Bronchial epithelial cell (primary cell): Measurements from ENCODE around the gene SYNPO. TPM values are rescaled to one million over a fixed set of nuclear protein-coding genes. Genes with fewer than 3 reads are reported as not detected.

Source experiments
- DNase-seq: peaks from one replicate; pipeline ENCODE4 v3.0.0-alpha.2; 2010; ENCODE audit warnings: low read depth
- FAIRE-seq: peaks from 2 replicates; lab custom pipeline; 2011; peaks lifted over from hg19 to GRCh38; lab: Jason Lieb, UNC
- H3K27me3 ChIP-seq: 2 replicates; pipeline ENCODE4 v1.5.1; 2011; ENCODE audit warnings: low read length; ENCODE audit not compliant: control insufficient read depth, insufficient read depth
- H3K36me3 ChIP-seq: 2 replicates; pipeline ENCODE4 v1.5.1; 2011; ENCODE audit warnings: low read length; ENCODE audit not compliant: control insufficient read depth, insufficient read depth
- H3K4me3 ChIP-seq: 2 replicates; pipeline ENCODE4 v1.5.1; 2011; ENCODE audit warnings: mild to moderate bottlenecking, low read depth, low read length, control low read depth
- total RNA-seq: library from RNA; depleted of rRNA; stranded (reverse); fragments of >200 nt; gene quantifications from 2 replicates; pipeline ENCODE4 v1.2.1, GENCODE V29; 2014
- TF ChIP-seq, protein P1 (sequence below): IDR thresholded peaks from 2 replicates; pipeline ENCODE4 v1.5.1; 2011; ENCODE audit warnings: mild to moderate bottlenecking, moderate library complexity, low read length, control low read depth, inconsistent platforms; ENCODE audit not compliant: insufficient read depth, severe bottlenecking

The SYNPO gene
- total RNA-seq, 1 donor from 2014 or later, result 1.3 TPM

DNA sequence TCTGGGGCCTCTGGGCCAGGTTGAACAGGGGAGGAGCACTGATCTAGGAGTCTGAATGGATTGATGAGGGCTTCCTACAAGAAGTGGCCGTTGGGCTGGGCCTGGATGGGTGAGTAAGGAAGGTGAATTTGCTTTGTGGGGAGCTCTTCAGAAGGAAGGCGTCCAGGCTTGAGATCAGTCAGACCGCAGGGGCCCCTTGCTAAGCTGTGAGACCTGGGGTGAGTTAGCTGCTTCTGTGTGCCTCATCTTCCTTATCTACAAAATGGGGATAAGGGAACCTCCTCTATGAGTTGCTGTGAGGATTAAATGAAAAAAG, 1.1 kb upstream of the SYNPO start:
- no peak overlapping the region for H3K4me3 ChIP-seq
- no peaks in the 10 kb centered on the region for H3K27me3 ChIP-seq
- TF ChIP-seq, protein P1, sequence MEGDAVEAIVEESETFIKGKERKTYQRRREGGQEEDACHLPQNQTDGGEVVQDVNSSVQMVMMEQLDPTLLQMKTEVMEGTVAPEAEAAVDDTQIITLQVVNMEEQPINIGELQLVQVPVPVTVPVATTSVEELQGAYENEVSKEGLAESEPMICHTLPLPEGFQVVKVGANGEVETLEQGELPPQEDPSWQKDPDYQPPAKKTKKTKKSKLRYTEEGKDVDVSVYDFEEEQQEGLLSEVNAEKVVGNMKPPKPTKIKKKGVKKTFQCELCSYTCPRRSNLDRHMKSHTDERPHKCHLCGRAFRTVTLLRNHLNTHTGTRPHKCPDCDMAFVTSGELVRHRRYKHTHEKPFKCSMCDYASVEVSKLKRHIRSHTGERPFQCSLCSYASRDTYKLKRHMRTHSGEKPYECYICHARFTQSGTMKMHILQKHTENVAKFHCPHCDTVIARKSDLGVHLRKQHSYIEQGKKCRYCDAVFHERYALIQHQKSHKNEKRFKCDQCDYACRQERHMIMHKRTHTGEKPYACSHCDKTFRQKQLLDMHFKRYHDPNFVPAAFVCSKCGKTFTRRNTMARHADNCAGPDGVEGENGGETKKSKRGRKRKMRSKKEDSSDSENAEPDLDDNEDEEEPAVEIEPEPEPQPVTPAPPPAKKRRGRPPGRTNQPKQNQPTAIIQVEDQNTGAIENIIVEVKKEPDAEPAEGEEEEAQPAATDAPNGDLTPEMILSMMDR, result no peak
- DNase-seq (no peak), FAIRE-seq (no peak)
- H3K36me3 ChIP-seq, result no peaks in the 10 kb centered on the region

GRCh38 chr5:150639751-150640150, 709 bp upstream of the SYNPO start:
- FAIRE-seq, result no peak
- Histone ChIP-seq H3K27me3 (no peaks in the 10 kb centered on the region), H3K36me3 (no peaks in the 10 kb centered on the region), H3K4me3 (no peak overlapping the region)
- TF ChIP-seq, protein P1, result no peak
- no peak for DNase-seq

GRCh38 chr5:150641006-150641570, 628 bp downstream of the SYNPO start:
- no peak for FAIRE-seq
- Histone ChIP-seq H3K4me3 (peak overlapping the region; percentile 33), H3K27me3 (no peaks in the 10 kb centered on the region), H3K36me3 (no peaks in the 10 kb centered on the region)
- TF ChIP-seq, protein P1, result no peak
- peak; percentile 59 for DNase-seq

DNA sequence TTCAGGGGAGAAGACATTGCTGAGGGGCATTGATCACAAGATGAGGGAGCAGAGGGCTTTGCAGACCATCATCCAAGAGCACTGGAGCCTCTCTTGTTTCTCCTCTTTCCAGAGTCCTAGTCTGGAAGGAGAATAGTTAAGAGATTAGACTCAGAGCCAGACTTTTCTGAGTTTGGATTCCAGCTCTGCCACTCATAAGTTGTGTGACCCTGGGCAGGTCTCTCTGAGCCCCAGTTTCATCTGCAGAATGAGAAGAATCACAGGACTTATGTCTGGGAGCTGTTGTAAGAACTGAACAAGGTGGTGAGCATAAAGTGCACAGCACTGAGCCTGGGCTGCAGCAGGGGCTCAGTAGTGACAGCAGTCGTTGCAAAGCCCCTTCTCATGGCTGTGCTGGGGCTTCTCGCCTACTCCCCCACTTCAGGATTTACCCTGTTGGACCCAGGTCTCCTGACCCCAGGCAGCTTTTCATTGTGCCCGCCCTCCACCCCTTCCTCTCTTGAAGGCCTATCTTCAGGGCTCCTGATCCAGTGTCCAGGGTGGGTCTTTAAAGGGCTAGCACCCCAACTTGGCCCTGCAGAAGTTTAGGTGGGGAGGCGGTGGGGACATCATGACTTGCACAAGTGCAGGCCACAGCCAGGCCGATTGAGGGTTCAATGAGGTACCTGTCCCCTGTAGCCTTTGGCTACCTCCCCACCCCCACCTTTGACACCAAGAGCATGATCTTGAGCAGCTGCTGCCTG, 1.5 kb downstream of the SYNPO start:
- TF ChIP-seq, protein P1, result no peak
- DNase-seq, result no peak
- H3K36me3 ChIP-seq, result no peaks in the 10 kb centered on the region
- no peaks in the 10 kb centered on the region for H3K27me3 ChIP-seq
- H3K4me3 ChIP-seq, result no peak overlapping the region
- FAIRE-seq, result no peak

DNA sequence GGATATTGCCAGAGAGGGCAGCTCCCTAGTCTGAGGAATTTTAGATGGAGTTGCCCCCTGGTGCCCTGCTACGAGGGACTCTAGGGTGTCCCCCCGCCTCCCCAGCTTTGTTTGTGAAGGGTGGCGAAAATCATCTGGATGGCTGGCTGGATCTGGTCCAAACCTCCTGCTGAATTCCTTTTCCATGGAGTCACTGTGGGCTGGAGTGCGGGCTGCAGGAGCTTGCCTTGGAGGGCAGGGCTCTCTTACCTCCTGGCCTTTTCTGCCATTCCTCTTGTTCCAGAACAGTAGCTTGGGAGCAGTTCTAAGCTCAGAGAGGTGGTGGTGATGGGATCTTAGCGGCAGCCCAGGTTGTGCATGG, 2.1 kb downstream of the SYNPO start:
- TF ChIP-seq, protein P1, result no peak
- FAIRE-seq (no peak), DNase-seq (peak; percentile 87)
- Histone ChIP-seq H3K36me3 (no peaks in the 10 kb centered on the region), H3K27me3 (no peaks in the 10 kb centered on the region), H3K4me3 (no peak overlapping the region)
